NB4 (cell line): ENCODE measurements around the gene PDXP.

Source experiments
- POLR2A ChIP-seq: IDR thresholded peaks from 2 replicates; pipeline ENCODE4 v1.6.1; 2011; ENCODE audit warnings: mild to moderate bottlenecking; ENCODE audit not compliant: insufficient read length; ENCODE audit errors: extremely low read depth
- TF ChIP-seq, protein P1 (sequence below): IDR thresholded peaks from one replicate; pipeline ENCODE4 v1.5.1; 2012; ENCODE audit warnings: low read depth, low read length
- TF ChIP-seq, protein P2 (sequence below): IDR thresholded peaks from 2 replicates; pipeline ENCODE4 v1.6.1; 2011; ENCODE audit warnings: low read depth, low read length

DNA sequence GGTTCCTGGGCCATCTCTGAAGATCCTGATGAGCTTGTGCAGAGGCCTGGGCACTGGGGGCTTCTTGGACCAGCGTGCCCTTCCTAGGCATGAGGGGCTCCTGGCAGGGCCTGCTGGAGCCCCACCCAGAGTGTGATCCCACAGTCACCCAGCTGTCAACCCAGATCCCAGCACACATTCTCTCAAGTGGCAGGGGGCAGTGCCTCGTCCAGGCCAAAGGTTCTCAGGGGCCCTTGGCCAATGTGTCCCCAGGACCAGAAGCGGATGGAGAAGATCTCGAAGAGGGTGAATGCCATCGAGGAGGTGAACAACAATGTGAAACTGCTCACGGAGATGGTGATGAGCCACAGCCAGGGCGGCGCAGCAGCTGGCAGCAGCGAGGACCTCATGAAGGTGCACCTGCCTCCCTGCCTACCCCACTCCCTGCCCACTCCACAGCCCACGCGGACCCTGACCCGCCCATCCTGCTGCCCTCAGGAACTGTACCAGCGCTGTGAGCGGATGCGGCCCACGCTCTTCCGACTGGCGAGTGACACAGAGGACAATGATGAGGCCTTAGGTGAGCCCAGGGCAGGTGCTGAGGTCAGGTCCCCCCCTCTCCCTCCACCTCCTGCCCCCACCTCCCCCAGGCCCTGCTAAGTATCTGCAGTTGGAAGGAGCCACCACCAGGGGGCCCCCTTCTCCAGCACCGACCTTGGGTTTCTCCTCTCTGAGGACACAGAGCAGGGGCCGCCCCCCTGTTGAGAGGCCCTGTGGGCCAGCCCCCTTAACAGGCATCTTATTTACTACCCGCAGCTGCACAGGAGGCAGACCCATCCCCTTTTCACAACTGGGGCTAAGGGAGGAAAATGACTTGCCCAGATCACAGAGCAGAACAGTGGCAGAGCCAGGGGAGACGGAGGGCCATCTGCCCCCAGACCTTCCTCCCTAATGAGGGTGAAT is 35.2 kb upstream of the PDXP start:
- TF ChIP-seq, protein P1, sequence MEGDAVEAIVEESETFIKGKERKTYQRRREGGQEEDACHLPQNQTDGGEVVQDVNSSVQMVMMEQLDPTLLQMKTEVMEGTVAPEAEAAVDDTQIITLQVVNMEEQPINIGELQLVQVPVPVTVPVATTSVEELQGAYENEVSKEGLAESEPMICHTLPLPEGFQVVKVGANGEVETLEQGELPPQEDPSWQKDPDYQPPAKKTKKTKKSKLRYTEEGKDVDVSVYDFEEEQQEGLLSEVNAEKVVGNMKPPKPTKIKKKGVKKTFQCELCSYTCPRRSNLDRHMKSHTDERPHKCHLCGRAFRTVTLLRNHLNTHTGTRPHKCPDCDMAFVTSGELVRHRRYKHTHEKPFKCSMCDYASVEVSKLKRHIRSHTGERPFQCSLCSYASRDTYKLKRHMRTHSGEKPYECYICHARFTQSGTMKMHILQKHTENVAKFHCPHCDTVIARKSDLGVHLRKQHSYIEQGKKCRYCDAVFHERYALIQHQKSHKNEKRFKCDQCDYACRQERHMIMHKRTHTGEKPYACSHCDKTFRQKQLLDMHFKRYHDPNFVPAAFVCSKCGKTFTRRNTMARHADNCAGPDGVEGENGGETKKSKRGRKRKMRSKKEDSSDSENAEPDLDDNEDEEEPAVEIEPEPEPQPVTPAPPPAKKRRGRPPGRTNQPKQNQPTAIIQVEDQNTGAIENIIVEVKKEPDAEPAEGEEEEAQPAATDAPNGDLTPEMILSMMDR: peak; percentile 73
- TF ChIP-seq, protein P2, sequence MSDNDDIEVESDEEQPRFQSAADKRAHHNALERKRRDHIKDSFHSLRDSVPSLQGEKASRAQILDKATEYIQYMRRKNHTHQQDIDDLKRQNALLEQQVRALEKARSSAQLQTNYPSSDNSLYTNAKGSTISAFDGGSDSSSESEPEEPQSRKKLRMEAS: no peak
- no peak for TF ChIP-seq POLR2A
